ENCODE results near the gene RCE1. TPM values are rescaled to one million over a fixed set of nuclear protein-coding genes. Genes with fewer than 3 reads are reported as not detected.

RCE1 gene
- total RNA-seq, 2 experiments from 2014 or later, result 60.1 to 63.0 TPM

GRCh38 chr11:66868082-66868725 lies 25.0 kb downstream of the RCE1 start:
- no peak for TF ChIP-seq CTCF (IDR thresholded peaks at IDR 0.05)
- Histone ChIP-seq H3K27ac (ENCODE audit: low read depth in 1 of 2, low read length in 2 of 2) (no peak overlapping the region), H3K4me1 (ENCODE audit: insufficient read depth, low read length) (peaks cover 8% of the 10 kb centered on the region), H3K36me3 (ENCODE audit: insufficient read depth, low read length) (no peaks in the 10 kb centered on the region), H3K9me3 (ENCODE audit: control insufficient read depth in 1 of 2, insufficient read depth in 1 of 2, low read length in 2 of 2) (no peaks in the 10 kb centered on the region), H3K27me3 (ENCODE audit: control insufficient read depth in 1 of 2, insufficient read depth in 2 of 2, low read length in 2 of 2) (no peaks in the 10 kb centered on the region), H3K4me3 (ENCODE audit: low read length) (no peak overlapping the region)
- Mint-ChIP-seq H3K27me3 (no peaks in the 10 kb centered on the region), H3K36me3 (ENCODE audit: low read depth) (no peaks in the 10 kb centered on the region), H3K4me1 (ENCODE audit: low read depth) (peaks cover 11% of the 10 kb centered on the region), H3K4me3 (no peak overlapping the region), H3K27ac (no peak overlapping the region), H3K9me3 (no peaks in the 10 kb centered on the region)
- intact Hi-C loops (cut with DNase I, micrococcal nuclease), result loop anchor here (1.0 kb wide), 1 partner anchor 174 kb away; no protein-coding TSS in a partner anchor
- no peak for DNase-seq
- ATAC-seq (ENCODE audit: poor library complexity), result no peak
- ChIA-PET POLR2A (no interaction called here), CTCF (no interaction called here)

- POLR2A ChIA-PET, result no interaction called here
- H3K27ac Mint-ChIP-seq, result no peak overlapping the region
- intact Hi-C loops (cut with DNase I, micrococcal nuclease), result loop anchor here (1.0 kb wide), 1 partner anchor 175 kb away; no protein-coding TSS in a partner anchor
- ATAC-seq (ENCODE audit: poor library complexity), result peak; percentile 99
- peak; percentile 61 to 89 (median 73) for DNase-seq
- H3K9me3 Mint-ChIP-seq, result no peaks in the 10 kb centered on the region
- CTCF ChIA-PET, result no interaction called here
- Histone ChIP-seq H3K27ac (ENCODE audit: low read depth in 1 of 2, low read length in 2 of 2) (no peak overlapping the region), H3K36me3 (ENCODE audit: insufficient read depth, low read length) (no peaks in the 10 kb centered on the region), H3K9me3 (ENCODE audit: control insufficient read depth in 1 of 2, insufficient read depth in 1 of 2, low read length in 2 of 2) (no peaks in the 10 kb centered on the region), H3K27me3 (ENCODE audit: control insufficient read depth in 1 of 2, insufficient read depth in 2 of 2, low read length in 2 of 2) (no peaks in the 10 kb centered on the region), H3K4me3 (ENCODE audit: low read length) (no peak overlapping the region), H3K4me1 (ENCODE audit: insufficient read depth, low read length) (peaks cover 8% of the 10 kb centered on the region)
- peaks cover 11% of the 10 kb centered on the region for H3K4me1 Mint-ChIP-seq (ENCODE audit: low read depth)
- peak; percentile 81 for TF ChIP-seq CTCF (IDR thresholded peaks at IDR 0.05)
- no peaks in the 10 kb centered on the region for H3K36me3 Mint-ChIP-seq (ENCODE audit: low read depth)
- H3K4me3 Mint-ChIP-seq, result no peak overlapping the region
- H3K27me3 Mint-ChIP-seq, result no peaks in the 10 kb centered on the region
Measured at GRCh38 chr11:66868726-66869566, 25.7 kb downstream of the RCE1 start.

GRCh38 chr11:66869567-66869870 lies 26.3 kb downstream of the RCE1 start:
- Mint-ChIP-seq H3K9me3 (no peaks in the 10 kb centered on the region), H3K4me1 (ENCODE audit: low read depth) (peaks cover 11% of the 10 kb centered on the region), H3K27ac (no peak overlapping the region), H3K4me3 (no peak overlapping the region), H3K27me3 (no peaks in the 10 kb centered on the region), H3K36me3 (ENCODE audit: low read depth) (no peaks in the 10 kb centered on the region)
- POLR2A ChIA-PET, result interaction anchor here (0.6 kb wide), 1 partner anchor 35 kb away, joined by 3 read pairs; no protein-coding TSS in a partner anchor
- CTCF ChIA-PET, result no interaction called here
- peaks cover 8% of the 10 kb centered on the region for H3K4me1 ChIP-seq (ENCODE audit: insufficient read depth, low read length)
- H3K36me3 ChIP-seq (ENCODE audit: insufficient read depth, low read length), result no peaks in the 10 kb centered on the region
- no peaks in the 10 kb centered on the region for H3K27me3 ChIP-seq (ENCODE audit: control insufficient read depth in 1 of 2, insufficient read depth in 2 of 2, low read length in 2 of 2)
- H3K4me3 ChIP-seq (ENCODE audit: low read length), result no peak overlapping the region
- no peak overlapping the region for H3K27ac ChIP-seq (ENCODE audit: low read depth in 1 of 2, low read length in 2 of 2)
- H3K9me3 ChIP-seq (ENCODE audit: control insufficient read depth in 1 of 2, insufficient read depth in 1 of 2, low read length in 2 of 2), result no peaks in the 10 kb centered on the region
- intact Hi-C loops (cut with DNase I, micrococcal nuclease), result no loop called here
- TF ChIP-seq CTCF (IDR thresholded peaks at IDR 0.05), result no peak
- ATAC-seq (ENCODE audit: poor library complexity), result no peak
- peak in 1 of 14 experiments; percentile 23 for DNase-seq

Measured in CD4-positive, alpha-beta T cell (primary cell).